ENCODE data around the gene ADAT3.
A peak's percentile ranks its signal among the peaks of the same experiment; 100 is the strongest.
"Not testable (repeated sequence)": the region's sequence is repeated elsewhere in the genome, so short reads cannot be mapped to it uniquely, and the experiment has no call there.

Gene ADAT3

DNA sequence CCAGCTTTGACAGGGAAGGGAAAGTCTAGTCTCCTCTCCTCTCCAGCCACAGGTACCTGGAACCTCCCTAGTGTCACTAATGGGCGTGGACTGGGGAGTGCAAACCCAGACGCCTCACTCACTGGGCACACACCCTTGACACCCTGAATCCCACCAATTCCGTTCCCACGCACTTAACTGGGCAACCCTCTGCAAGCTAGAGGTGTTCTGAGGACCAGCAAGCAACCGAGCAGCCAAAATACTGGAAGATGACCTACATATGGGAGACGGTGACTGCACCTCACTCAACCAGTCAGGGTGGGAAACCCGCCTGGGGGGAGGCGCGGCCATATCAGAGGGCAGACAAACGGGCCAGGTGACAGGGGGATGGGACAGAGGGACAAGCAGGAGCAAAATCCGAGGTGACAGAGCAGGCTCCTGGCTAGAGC, 20.9 kb upstream of the ADAT3 start:
- no peak for DNase-seq

GRCh38 chr19:1884719-1885334, 20.4 kb upstream of the ADAT3 start:
- DNase-seq, result no peak

- peak; percentile 63 for DNase-seq
Observed at GRCh38 chr19:1885398-1886119, 19.6 kb upstream of the ADAT3 start, which contains the start of gene ABHD17A. Gene ABHD17A (minus strand): TSS chr19:1885496. CDS start chr19:1881566, 3,930 bp downstream.

DNA sequence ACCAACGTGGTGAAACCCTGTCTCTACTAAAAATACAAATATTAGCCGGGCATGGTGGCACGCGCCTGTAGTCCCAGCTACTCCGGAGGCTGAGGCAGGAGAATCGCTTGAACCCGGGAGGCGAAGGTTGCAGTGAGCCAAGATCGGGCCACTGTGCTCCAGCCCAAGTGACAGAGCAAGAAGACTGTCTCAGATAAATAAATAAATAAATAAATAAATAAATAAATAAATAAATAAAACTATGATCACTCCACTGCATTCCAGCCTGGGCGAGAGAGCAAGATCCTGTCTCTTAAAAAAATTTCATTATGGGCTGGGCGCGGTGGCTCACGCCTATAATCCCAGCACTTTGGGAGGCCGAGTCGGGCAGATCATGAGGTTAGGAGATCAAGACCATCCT, 18.8 kb upstream of the ADAT3 start:
- DNase-seq, result not testable (repeated sequence)

GRCh38 chr19:1888385-1888784, 16.8 kb upstream of the ADAT3 start:
- DNase-seq, result no peak

- no peak for DNase-seq
Observed at GRCh38 chr19:1889907-1890306, 15.3 kb upstream of the ADAT3 start.

GRCh38 chr19:1893791-1894190, 11.4 kb upstream of the ADAT3 start:
- DNase-seq, result no peak

DNA sequence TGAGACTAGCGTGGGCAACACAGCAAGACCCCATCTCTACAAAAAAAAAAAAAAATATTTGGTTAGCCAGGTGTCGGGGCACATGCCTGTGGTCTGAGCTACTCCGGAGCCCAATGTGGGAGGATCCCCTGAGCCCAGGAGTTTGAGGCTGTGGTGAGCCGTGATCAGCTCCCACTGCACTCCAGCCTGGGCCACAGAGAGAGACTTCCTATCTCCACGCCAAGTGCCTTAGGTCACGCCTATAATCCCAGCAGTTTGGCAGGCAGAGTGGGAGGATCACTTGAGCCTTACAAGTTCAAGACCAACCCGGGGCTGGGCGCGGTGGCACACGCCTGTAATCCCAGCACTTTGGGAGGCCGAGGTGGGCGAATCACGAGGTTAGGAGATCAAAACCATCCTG, 8.7 kb upstream of the ADAT3 start:
- no peak for DNase-seq

DNA sequence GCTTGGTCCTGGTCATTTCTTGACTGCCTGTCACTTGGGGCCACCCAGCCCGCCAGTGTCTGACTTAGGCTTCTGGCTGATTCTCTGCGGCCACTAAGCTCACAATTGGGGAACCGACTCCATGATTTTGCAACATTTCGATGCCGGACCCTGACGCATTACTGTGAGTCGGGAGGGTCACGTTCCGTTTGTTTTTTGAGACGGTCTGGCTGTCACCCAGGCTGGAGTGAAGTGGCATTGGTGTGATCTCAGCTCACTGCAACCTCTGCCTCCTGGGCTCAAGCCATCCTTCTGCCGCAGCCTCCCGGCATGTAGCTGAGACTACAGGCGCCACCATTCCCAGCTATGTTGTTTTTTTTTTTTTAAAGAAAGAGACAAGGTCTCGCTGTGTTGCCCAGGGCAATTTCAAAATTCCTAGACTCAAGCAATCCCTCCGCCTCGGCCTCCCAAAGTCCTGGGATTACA, 3.2 kb upstream of the ADAT3 start:
- DNase-seq, result no peak

- no peak for DNase-seq
Observed at GRCh38 chr19:1902923-1903322, 2.3 kb upstream of the ADAT3 start.

GRCh38 chr19:1904860-1905109, 414 bp upstream of the ADAT3 start:
- no peak for DNase-seq

- DNase-seq, result no peak
Observed at GRCh38 chr19:1905863-1906375, 720 bp downstream of the ADAT3 start.

- no peak for DNase-seq
Observed at GRCh38 chr19:1906985-1907562, 1.9 kb downstream of the ADAT3 start.

GRCh38 chr19:1907563-1908363, 2.6 kb downstream of the ADAT3 start:
- DNase-seq, result no peak

DNA sequence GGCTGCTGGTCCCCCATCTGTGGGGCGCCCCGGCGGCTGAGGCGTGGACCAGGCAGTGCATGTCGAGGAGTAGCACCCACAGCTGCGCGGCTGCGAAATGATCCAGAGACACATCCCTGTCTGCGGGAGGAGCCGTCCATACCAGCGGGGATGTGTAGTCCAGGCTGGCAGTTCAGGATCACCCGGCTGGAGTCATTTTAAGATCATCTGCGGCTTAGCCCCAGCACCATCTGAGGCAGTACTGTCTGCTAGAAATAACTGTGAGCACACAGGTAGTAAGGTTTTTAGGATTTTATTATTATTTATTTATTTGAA, 3.1 kb downstream of the ADAT3 start:
- DNase-seq, result no peak

- no peak for DNase-seq
Observed at GRCh38 chr19:1909761-1910080, 4.5 kb downstream of the ADAT3 start.

- DNase-seq, result no peak
Observed at GRCh38 chr19:1910177-1910576, 5.0 kb downstream of the ADAT3 start.

- no peak for DNase-seq
Observed at GRCh38 chr19:1911098-1911497, 5.9 kb downstream of the ADAT3 start.

GRCh38 chr19:1911995-1912394, 6.8 kb downstream of the ADAT3 start:
- DNase-seq, result no peak

- DNase-seq, result no peak
Observed at GRCh38 chr19:1912760-1913505, 7.7 kb downstream of the ADAT3 start.

DNA sequence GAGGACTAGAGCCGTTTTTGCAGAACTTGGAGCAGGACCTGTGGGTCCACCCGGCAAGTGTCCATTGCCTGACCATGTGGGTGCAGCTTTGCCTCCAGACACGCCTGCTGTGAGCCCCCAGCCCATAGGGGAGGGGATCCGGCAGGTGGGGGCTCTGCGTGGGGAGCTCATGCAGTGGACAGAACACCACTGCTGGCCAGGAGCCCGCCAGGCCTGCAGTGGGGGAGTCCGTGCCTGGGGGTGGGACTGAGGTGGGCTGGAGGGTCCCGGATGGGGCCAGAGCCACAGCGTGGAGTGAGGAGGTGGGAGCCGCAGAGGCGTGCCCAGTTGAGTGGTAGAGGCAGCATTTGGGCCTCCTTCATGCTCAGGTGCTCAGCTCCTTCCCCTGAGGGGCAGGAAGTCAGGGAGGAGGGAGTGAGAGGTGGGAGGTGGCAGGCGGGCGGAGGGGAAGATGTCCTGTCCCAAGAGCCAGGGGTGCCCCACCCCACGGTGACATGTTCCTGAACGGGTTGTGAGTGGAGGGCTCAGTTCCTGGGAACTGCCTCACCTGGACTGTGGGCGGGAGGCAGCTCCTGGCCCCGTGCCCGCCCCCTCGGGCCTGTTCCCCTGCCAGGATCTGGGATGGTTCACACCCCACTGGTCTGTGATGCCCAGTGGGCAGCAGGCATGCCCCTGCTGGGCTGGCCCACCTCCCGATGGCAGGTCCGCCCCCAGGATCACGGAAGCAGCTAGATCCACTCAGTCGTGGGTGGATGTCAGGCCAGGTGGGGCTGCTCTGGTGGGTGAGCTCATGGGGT, 8.8 kb downstream of the ADAT3 start:
- DNase-seq, result no peak

- no peak for DNase-seq
Observed at GRCh38 chr19:1914826-1915341, 9.7 kb downstream of the ADAT3 start.

Data from NCI-H510A (cell line).